ENCODE measurements around the gene ONECUT3.

Gene ONECUT3

DNA sequence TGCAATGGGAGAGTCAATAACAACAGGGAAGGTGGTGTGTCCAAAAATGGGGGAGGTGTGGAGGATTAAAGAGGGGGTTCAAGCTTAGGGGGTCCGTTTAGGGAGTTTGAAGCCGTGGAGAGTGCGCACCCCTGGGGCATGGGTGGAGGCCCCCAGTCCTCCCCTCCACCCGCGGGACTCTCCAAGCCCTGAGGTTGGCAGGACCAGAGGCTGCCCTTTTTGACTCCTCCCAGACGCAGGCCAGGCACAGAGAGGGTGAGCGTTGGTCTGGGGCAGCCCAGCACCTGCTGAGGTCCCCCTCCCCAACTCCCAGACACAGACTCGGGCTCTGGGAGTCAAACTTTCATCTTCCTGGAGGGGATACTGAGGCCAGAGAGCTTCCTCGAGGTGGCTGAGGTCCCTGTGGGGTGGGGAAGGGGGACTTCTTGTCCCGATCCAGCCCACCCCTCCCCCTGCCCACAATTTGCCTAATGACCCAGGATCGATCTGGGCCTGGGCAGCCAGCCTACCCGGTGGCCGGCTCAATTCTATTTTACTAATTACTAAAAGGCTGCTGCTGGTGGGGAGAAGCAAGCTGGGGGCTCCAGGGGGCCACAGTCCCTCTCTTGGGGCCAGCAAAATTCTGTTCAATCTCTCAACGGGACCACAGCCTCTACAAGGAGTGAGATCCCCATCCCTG lies 2.8 kb upstream of the ONECUT3 start:
- no peak overlapping the region for H3K27ac ChIP-seq (ENCODE audit: low read depth, low read length)
- no peak overlapping the region for H3K9ac ChIP-seq (ENCODE audit: low read length)
- peaks cover 96% of the 10 kb centered on the region for H3K27me3 ChIP-seq (ENCODE audit: control insufficient read depth, insufficient read depth, low read length)

DNA sequence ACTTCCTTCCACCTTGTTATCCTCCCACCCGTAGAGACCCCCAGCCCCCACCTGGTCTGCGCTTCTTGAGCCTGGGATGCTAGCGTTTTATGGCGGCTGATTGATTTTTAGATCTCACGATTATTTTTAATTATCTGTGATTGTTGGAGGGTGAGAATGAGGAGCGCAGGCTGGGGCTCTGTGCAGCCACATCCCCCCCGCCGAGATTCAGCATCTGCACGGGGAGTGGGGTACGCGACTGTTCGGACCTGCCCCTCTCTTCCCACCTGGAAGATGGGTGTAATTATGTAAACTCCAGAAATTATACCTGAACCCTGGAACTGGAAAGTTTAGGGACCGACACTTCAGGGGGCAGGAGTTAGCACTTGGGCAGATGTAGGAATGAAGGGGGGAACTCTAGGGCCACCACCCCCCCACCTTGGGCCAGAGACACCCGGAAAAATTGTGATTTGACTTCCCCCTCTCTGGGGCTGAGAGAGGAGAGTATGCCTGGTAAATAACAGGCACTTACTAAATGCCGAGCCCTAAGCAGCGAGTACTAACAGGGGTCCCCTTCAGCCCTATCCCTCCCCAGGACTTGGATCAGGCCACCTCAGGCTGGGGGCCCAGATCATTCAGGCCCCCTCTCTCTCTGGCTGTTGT lies 1.8 kb upstream of the ONECUT3 start:
- Histone ChIP-seq H3K9ac (ENCODE audit: low read length) (no peak overlapping the region), H3K9me3 (ENCODE audit: control insufficient read depth, insufficient read depth, low read depth, low read length) (no peaks in the 10 kb centered on the region), H3K27ac (ENCODE audit: low read depth, low read length) (no peak overlapping the region), H3K4me3 (ENCODE audit: low read depth, low read length) (no peak overlapping the region), H3K4me1 (ENCODE audit: control insufficient read depth, insufficient read depth, low read length) (peaks cover 30% of the 10 kb centered on the region), H3K27me3 (ENCODE audit: control insufficient read depth, insufficient read depth, low read length) (peaks cover 99% of the 10 kb centered on the region), H3K36me3 (ENCODE audit: control insufficient read depth, insufficient read depth, low read length) (no peaks in the 10 kb centered on the region)

More for the DNA sequence above, 2.8 kb upstream of the ONECUT3 start:
- no peak overlapping the region for H3K4me3 ChIP-seq (ENCODE audit: low read depth, low read length)
- no peaks in the 10 kb centered on the region for H3K9me3 ChIP-seq (ENCODE audit: control insufficient read depth, insufficient read depth, low read depth, low read length)
- H3K36me3 ChIP-seq (ENCODE audit: control insufficient read depth, insufficient read depth, low read length): no peaks in the 10 kb centered on the region
- peaks cover 22% of the 10 kb centered on the region for H3K4me1 ChIP-seq (ENCODE audit: control insufficient read depth, insufficient read depth, low read length)

DNA sequence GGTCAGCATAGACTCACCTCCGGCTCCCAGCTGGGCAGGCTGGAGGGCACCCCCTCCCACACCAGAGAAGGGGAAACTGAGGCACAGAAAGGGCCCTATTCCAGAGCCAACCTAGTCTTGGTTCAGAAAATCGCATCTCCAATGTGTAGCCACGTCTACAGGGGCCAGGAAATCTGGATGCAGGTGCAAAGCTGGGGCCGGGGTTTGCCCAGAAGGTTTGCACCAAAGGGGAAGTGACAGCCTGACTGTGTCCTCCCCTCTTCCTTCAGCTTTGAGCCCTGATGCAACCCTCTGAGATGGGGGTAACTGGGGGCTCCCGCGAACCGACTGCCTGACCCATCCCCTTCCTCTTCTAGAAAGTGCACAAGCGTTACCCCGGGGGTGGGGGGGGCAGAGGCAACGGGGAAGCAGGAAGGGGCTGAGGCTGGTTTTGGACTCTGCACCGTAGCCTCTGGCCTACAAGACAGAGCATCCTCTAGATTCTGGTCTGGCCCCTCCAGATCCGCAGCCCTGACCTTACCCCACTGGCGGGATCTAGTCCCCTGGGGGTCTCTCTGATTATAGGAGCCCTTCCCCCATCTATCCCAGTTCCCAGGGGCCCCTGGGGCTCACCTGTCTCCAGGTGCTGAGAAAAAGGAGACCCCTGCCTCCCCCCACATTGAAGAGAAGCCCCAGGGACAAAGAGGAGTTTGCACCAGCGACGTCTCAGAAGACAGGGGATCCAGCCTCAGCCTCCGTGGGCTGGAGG lies 1.1 kb upstream of the ONECUT3 start:
- no peak overlapping the region for H3K9ac ChIP-seq (ENCODE audit: low read length)
- H3K4me3 ChIP-seq (ENCODE audit: low read depth, low read length): no peak overlapping the region
- H3K9me3 ChIP-seq (ENCODE audit: control insufficient read depth, insufficient read depth, low read depth, low read length): no peaks in the 10 kb centered on the region
- H3K27me3 ChIP-seq (ENCODE audit: control insufficient read depth, insufficient read depth, low read length): peaks cover 99% of the 10 kb centered on the region
- H3K4me1 ChIP-seq (ENCODE audit: control insufficient read depth, insufficient read depth, low read length): peaks cover 24% of the 10 kb centered on the region
- no peak overlapping the region for H3K27ac ChIP-seq (ENCODE audit: low read depth, low read length)
- no peaks in the 10 kb centered on the region for H3K36me3 ChIP-seq (ENCODE audit: control insufficient read depth, insufficient read depth, low read length)

DNA sequence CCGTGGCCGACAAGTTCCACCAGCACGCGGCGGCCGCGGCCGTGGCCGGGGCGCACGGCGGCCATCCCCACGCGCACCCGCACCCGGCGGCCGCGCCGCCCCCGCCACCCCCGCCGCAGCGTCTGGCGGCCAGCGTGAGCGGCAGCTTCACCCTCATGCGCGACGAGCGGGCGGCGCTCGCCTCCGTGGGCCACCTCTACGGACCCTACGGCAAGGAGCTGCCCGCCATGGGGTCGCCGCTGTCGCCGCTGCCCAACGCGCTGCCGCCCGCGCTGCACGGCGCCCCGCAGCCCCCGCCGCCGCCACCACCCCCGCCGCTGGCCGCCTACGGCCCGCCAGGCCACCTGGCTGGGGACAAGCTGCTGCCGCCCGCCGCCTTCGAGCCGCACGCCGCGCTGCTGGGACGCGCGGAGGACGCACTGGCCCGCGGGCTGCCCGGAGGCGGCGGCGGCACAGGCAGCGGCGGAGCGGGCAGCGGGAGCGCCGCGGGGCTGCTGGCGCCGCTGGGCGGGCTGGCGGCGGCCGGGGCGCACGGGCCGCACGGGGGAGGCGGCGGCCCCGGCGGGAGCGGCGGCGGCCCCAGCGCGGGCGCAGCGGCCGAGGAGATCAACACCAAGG lies 821 bp downstream of the ONECUT3 start:
- H3K4me3 ChIP-seq (ENCODE audit: low read depth, low read length): no peak overlapping the region
- H3K36me3 ChIP-seq (ENCODE audit: control insufficient read depth, insufficient read depth, low read length): no peaks in the 10 kb centered on the region
- H3K9ac ChIP-seq (ENCODE audit: low read length): no peak overlapping the region
- H3K27ac ChIP-seq (ENCODE audit: low read depth, low read length): no peak overlapping the region
- peaks cover 17% of the 10 kb centered on the region for H3K4me1 ChIP-seq (ENCODE audit: control insufficient read depth, insufficient read depth, low read length)
- H3K27me3 ChIP-seq (ENCODE audit: control insufficient read depth, insufficient read depth, low read length): peaks cover 99% of the 10 kb centered on the region
- H3K9me3 ChIP-seq (ENCODE audit: control insufficient read depth, insufficient read depth, low read depth, low read length): no peaks in the 10 kb centered on the region

DNA sequence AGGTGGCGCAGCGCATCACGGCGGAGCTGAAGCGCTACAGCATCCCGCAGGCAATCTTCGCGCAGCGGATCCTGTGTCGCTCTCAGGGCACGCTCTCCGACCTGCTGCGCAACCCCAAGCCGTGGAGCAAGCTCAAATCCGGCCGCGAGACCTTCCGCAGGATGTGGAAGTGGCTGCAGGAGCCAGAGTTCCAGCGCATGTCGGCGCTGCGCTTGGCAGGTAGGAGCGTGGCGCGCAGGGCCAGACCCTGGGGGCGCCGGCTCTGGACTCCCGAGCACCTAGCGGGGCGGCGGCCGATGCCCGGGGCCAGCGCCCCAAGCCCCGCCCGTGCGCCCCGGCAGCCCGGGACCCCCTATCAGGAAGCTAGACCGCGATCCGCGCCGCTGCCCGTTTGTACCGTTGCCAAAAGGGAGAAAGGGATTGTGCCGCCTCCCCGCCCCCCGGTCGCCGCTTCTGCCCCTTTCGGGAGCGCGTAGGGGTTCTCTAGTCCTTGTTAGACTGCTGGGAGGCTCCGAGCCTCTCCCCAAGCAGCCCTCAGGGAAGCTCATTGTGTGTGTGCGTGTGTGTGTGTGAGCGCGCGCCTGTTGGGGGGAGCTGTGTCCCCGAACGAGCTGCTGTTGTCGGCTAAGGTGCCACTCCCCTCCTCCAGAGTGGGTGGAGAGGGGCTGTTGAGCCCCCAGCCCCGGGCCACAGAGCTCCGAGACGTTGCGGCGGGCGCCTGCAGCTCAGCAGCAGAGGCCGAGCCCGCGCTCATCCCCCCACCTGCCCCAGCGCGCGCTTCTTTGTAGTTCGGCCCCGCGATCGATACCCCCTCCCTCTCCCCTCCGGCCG lies 1.5 kb downstream of the ONECUT3 start:
- H3K27me3 ChIP-seq (ENCODE audit: control insufficient read depth, insufficient read depth, low read length): peaks cover 99% of the 10 kb centered on the region
- H3K9me3 ChIP-seq (ENCODE audit: control insufficient read depth, insufficient read depth, low read depth, low read length): no peaks in the 10 kb centered on the region
- peaks cover 15% of the 10 kb centered on the region for H3K4me1 ChIP-seq (ENCODE audit: control insufficient read depth, insufficient read depth, low read length)
- H3K4me3 ChIP-seq (ENCODE audit: low read depth, low read length): peak overlapping the region; percentile 34; the same call in 1 of the 2 replicates
- no peak overlapping the region for H3K9ac ChIP-seq (ENCODE audit: low read length)
- no peak overlapping the region for H3K27ac ChIP-seq (ENCODE audit: low read depth, low read length)
- no peaks in the 10 kb centered on the region for H3K36me3 ChIP-seq (ENCODE audit: control insufficient read depth, insufficient read depth, low read length)

DNA sequence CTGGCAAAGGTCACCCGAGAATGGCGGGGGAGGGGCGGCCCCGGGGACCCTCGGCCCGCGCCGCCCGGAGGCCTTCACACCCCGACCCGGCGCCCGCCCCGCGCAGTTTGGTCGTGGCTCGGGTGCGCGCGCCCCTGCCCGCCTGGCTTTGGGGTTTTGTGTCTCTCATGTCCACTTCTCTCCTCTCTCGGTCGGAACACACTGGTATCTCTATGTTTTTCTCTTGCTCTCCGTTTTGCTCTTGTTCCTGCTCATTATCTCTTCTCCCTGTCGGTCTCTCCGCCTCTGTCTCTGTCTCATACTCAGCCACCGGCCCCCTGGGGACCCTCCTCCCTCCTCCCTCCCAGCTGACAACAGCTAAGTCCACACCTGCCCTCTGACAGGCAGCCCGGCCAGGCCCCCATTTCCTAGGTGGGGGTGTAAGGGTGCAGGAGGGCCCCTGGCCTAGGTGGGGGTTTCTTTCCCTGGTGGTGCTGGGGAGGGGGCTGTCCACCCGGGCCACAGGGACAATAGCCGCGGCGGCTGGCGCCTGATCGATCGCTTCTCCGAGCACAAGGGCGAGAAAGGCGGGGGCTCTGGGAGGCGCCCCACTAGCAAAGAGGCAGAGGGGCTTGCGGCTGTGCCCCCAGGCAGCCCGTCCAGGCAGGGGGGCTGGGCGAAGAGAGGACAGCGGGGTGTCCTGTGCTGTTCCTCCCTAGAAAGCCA lies 2.3 kb downstream of the ONECUT3 start:
- no peak overlapping the region for H3K27ac ChIP-seq (ENCODE audit: low read depth, low read length)
- no peaks in the 10 kb centered on the region for H3K36me3 ChIP-seq (ENCODE audit: control insufficient read depth, insufficient read depth, low read length)
- no peaks in the 10 kb centered on the region for H3K9me3 ChIP-seq (ENCODE audit: control insufficient read depth, insufficient read depth, low read depth, low read length)
- H3K27me3 ChIP-seq (ENCODE audit: control insufficient read depth, insufficient read depth, low read length): peaks cover 99% of the 10 kb centered on the region
- H3K9ac ChIP-seq (ENCODE audit: low read length): no peak overlapping the region
- peak overlapping the region; percentile 34; the same call in 1 of the 2 replicates for H3K4me3 ChIP-seq (ENCODE audit: low read depth, low read length)
- H3K4me1 ChIP-seq (ENCODE audit: control insufficient read depth, insufficient read depth, low read length): peaks cover 15% of the 10 kb centered on the region

DNA sequence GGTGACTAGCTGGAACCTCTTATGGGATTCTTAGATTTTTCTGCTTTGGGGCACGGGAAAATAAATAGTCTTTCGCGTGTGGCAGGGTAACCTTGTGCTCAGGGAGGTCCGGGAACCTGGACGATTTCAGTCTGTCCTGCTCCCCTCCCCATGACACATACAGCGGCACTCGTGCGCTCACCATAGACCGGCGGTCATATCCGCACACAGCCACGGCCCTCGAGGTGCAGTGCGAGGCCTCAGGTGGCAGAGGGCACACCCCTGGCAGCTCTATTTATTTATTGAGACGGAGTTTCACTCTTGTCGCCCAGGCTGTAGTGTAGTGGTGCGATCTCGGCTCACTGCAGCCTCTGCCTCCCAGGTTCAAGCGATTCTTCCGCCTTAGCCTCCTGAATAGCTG lies 3.0 kb downstream of the ONECUT3 start:
- Histone ChIP-seq H3K4me3 (ENCODE audit: low read depth, low read length) (no peak overlapping the region), H3K9ac (ENCODE audit: low read length) (no peak overlapping the region), H3K9me3 (ENCODE audit: control insufficient read depth, insufficient read depth, low read depth, low read length) (no peaks in the 10 kb centered on the region), H3K27me3 (ENCODE audit: control insufficient read depth, insufficient read depth, low read length) (peaks cover 99% of the 10 kb centered on the region), H3K27ac (ENCODE audit: low read depth, low read length) (no peak overlapping the region), H3K4me1 (ENCODE audit: control insufficient read depth, insufficient read depth, low read length) (peaks cover 15% of the 10 kb centered on the region), H3K36me3 (ENCODE audit: control insufficient read depth, insufficient read depth, low read length) (no peaks in the 10 kb centered on the region)

DNA sequence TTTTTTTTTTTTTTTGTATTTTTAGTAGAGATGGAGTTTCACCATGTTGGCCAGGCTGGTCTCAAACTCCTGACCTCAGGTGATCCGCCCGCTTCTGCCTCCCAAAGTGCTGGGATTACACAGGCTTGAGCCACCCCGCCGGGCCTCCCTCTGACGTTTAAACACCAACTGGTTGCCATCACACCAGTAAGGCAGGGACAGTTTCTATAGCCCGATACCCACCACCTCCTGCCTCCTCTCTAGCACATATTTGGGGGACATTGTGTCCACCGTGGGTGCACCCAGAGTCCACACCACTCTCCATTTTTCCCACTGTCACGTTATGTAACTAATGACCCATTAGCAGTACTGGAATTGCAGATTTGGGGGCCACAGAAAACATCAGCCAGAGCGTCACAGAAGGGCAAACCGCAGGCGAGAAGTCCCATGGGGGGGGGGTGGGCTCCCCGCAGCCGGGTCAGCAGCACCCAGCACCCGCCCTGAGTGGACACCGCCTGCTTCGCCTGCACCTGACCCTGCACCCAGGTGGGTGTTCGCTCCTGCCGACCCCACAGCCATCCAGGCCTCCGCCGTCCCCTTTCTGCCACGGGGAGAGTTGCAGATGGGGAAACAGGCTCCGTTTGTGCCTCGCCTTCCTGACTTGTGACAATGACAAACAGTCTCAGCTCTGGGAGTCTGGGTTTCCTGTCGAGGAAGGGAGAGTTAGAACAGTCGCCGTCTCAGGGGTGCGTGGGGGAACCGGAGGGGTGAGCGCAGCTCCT lies 3.6 kb downstream of the ONECUT3 start:
- no peak overlapping the region for H3K9ac ChIP-seq (ENCODE audit: low read length)
- no peaks in the 10 kb centered on the region for H3K9me3 ChIP-seq (ENCODE audit: control insufficient read depth, insufficient read depth, low read depth, low read length)
- H3K27me3 ChIP-seq (ENCODE audit: control insufficient read depth, insufficient read depth, low read length): peaks cover 99% of the 10 kb centered on the region
- H3K4me1 ChIP-seq (ENCODE audit: control insufficient read depth, insufficient read depth, low read length): peaks cover 15% of the 10 kb centered on the region
- no peak overlapping the region for H3K27ac ChIP-seq (ENCODE audit: low read depth, low read length)
- no peaks in the 10 kb centered on the region for H3K36me3 ChIP-seq (ENCODE audit: control insufficient read depth, insufficient read depth, low read length)
- H3K4me3 ChIP-seq (ENCODE audit: low read depth, low read length): peak overlapping the region; percentile 23; the same call in 1 of the 2 replicates

DNA sequence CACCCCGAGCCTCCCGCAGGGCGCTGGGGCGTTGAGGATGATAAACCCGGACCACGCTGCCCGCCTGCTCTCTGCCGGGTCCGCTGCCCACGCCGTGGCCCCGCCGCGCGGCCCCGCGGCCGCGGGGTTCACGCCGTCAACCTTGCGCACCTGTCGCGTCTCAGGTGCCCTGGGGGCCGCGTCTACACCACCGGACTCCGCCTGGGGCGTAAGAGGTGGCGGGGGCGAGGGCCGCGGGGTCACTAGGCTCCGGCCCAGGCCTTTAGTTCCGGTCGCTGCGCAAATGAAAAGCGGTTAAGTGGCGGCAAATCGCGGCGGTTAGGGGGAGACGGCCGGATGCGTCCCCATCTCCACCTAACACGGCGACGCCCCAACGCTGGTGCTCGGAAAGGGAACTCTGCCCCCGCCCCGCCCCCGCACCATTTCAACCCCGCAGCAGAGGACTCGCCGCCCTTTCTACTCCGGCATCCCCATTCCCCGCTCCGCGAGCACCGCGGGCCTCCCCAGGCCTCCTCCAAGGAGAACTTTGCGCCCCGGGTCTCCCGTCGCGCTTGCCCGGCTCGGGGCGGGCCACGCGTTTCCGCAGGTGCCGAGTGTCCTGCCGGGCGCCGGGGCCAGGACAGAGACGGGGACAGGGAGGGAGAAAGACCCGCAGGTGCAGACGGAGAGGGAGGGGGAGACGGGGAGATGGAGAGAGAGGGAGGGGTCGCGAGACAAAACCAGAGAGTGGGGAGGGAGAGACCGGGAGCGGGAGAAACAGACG lies 4.3 kb downstream of the ONECUT3 start:
- H3K27me3 ChIP-seq (ENCODE audit: control insufficient read depth, insufficient read depth, low read length): peaks cover 99% of the 10 kb centered on the region
- H3K4me1 ChIP-seq (ENCODE audit: control insufficient read depth, insufficient read depth, low read length): peaks cover 15% of the 10 kb centered on the region
- H3K9me3 ChIP-seq (ENCODE audit: control insufficient read depth, insufficient read depth, low read depth, low read length): no peaks in the 10 kb centered on the region
- no peak overlapping the region for H3K9ac ChIP-seq (ENCODE audit: low read length)
- no peak overlapping the region for H3K27ac ChIP-seq (ENCODE audit: low read depth, low read length)
- no peaks in the 10 kb centered on the region for H3K36me3 ChIP-seq (ENCODE audit: control insufficient read depth, insufficient read depth, low read length)
- peak overlapping the region; percentile 23; the same call in 1 of the 2 replicates for H3K4me3 ChIP-seq (ENCODE audit: low read depth, low read length)
